HG02981 (cell line): Measurements from ENCODE around the gene PPP2R2D.

ENCODE experiments used
- ATAC-seq: cut with Tn5 transposase; IDR thresholded peaks from one replicate; pipeline ENCODE4 v1.9.1; 2021; ENCODE audit warnings: mild to moderate bottlenecking, moderate library complexity; ENCODE audit not compliant: unreplicated experiment

The PPP2R2D gene

GRCh38 chr10:131926253-131926652, 25.4 kb downstream of the PPP2R2D start:
- no peak for ATAC-seq

DNA sequence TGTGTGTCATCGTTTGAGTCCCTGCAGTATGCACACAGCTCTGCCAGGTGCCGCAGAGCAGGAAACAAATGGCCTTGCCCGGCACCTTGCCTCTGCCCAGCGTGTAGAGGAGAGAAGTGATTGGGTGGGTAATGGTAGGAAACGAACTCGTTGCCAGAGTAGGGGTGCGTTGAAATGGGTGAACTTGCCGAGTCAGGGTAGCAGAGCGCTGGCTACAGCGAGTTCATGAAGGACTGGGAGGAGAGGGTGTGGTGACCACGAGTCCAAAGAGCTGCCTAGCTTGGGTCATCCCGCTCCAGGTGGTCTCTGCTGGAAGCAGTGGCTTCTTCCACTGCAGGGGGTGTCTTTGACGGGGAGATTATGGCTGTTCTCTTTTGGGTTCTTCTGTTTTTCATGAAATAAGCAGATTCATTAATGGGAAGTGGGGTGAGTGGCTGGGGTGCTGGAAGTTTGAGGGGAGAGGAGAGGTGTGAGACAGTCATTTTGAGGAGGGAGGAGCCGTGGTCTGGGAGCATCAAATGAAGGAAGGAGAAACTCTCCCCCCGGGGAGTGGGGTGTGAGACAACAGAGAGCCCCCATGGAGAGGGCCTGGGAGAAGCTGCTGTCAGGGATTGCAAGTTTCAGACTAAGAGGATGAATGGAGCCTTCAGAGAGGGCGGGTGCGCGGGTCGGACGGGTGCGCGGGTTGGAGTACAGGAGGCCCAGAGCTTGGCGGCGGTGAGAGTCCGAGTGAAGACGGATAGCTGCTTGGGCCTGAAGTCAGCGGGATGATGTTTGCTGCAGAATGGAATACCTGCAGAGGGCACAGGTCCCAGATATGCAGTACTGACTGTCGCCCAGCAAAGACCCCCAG, 26.2 kb downstream of the PPP2R2D start:
- ATAC-seq, result no peak

- ATAC-seq, result peak; percentile 76
Observed at GRCh38 chr10:131928248-131929095, 27.7 kb downstream of the PPP2R2D start.

DNA sequence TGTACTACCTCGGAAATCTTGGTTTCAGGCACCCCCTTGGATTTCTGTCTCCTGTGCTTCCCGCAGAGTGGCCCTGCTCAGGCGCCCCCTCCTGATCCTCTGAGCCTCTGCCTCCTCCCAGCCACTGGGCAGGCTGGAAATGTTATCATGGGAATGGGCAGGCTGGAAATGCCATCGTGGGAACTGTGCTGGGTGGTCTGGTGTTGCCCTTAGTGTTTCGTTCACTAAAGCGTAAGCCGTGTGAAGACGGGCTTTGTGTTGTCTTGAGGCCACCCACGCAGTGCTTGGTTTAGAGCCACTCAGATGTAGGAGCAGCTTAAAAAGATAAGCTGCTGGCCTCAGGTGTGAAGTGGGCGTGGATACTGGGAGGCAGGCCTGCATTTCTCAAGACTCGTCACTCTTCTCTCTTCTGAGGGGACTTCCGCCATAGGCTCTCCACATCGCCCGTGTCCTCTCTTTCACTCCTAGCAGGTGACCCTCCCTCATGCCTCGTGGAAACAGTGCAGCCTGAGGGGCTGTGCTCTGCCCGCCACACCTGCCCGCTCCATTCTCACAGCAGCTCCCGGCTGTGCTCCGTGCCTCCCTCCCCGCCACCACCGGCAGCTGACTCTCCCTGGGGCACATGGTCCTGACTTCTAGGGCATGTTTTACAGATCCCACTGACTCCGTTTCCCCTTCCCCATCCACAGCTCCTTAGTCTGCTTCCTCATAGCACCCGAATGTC, 28.5 kb downstream of the PPP2R2D start:
- ATAC-seq, result no peak

- ATAC-seq, result no peak
Observed at GRCh38 chr10:131930150-131930549, 29.3 kb downstream of the PPP2R2D start.

GRCh38 chr10:131930586-131931330, 29.9 kb downstream of the PPP2R2D start:
- no peak for ATAC-seq

DNA sequence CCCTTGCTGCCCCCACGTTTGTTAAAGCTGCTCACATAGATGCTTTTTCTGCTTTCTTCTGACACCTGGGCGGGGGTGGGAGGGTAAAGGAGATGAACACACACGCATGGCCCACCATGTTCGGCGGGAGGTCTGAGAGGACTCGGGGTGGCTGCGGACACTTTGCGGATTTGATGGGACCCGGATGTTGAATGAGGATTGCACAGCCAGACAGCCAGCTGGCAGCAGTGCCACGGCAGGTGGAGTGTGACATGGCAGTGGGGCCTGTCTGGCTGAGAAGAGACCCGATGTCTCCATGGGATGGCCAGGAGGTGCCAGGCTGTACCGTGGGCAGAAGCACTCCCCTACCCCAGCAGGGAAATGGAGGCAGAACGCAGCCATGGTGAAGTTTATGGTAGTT, 31.2 kb downstream of the PPP2R2D start:
- ATAC-seq, result no peak

DNA sequence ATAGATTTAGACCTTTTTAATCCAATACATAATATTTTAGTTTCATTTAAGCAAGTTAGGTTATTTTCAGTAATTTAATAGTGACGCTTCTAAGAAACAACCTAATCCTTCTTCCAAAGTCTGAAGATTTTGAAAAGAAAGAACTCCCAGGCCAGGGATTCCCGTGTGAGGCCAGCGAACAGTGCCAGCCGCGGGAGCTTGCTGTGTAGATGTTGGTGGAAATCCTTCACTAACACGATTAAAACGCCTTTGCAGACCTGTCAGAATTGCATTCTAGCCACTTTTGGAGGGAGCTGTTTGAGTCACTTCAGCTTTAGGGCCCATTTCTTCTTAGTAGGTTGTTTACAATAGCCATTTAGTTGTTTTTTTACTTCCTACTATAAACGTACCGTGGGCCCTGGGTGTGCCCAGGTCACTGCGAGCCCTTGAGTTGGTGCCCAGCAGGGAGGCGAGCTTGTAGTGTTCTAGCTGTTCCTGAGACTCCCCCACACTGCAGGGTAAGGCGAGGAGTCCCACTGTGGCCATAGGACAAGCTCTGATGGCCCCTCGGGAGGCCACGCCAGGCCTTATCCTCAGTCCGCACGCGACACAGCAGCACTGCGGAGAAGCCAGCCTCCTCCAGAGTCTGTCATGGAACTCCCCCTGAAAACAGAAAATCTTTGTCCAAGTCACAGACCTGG, 32.3 kb downstream of the PPP2R2D start:
- ATAC-seq, result no peak

DNA sequence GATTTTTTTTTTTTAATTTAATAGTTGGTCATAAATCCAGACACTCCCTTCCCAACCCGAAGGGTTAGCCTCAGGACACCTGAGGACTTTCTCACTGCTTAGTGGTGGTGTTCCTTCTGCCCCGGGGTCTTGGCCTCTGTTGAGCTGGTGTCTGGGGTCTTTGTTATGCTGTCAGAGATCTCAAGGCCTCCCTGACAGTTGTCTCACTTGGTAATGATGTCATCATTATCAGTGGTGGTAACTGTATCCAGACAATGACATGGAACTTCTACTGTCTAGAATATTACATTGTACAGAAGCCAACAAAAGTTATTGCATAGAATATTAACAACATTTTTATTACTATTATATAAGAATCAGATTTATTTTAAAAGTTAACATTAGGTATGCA, 32.9 kb downstream of the PPP2R2D start:
- no peak for ATAC-seq

DNA sequence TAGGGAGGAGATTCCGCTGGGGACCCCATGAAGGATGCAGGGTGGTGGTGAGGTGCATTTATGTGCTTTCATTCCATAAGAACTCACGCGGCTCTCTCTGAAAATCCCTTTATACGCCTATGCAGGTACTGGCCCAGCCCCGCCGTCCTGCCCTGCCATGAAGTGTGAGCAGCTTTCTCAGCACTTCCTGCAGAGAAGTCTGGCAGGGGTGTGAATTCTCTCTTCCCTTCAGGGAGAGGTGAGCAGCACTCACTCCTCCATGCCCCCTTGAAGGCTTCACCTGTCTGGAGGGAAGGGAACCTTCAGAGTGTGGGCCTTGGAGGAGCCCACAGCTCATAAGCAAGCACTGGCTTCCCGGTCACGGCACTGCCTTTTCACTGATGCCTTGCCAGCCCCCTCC, 34.0 kb downstream of the PPP2R2D start:
- no peak for ATAC-seq

GRCh38 chr10:131935260-131935659, 34.5 kb downstream of the PPP2R2D start:
- ATAC-seq, result no peak

GRCh38 chr10:131936294-131936693, 35.5 kb downstream of the PPP2R2D start:
- ATAC-seq, result no peak

- ATAC-seq, result no peak
Observed at GRCh38 chr10:131936736-131937135, 35.9 kb downstream of the PPP2R2D start.

DNA sequence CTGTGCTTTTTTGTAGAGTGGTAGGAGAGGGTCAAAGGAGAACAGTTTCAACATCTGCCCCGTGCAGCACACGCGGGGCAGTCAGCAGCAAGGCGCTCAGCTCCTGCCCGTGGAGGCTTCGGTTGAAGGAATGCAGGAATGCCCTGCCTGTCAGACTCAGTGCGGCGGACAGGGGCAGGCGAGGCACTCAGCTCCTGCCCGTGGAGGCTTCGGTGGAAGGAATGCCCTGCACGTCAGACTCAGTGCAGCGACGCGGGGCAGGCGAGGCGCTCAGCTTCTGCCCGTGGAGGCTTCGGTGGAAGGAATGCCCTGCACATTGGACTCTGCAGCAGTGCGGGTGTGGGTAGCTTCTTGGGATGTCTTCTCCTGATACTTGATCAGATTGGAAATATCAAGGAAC, 37.0 kb downstream of the PPP2R2D start:
- no peak for ATAC-seq

DNA sequence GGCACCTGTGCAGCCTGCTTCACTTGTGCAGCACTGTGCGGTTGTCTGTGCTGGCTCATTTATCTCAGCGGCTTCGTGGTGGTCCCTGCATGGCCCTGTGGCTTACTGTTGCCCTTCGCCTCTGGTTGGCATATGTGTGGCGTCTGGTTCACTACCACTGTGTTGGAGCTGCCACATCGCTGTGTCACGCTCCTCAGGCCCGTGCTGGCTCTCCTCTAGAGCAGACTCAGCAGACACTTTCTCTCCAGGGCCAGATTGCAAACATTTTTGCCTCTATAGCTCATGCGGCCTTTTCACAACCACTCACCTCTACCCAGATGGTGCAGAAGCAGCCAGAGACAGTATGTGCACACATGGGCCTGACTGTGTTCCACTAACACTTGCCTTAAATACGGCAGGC, 37.9 kb downstream of the PPP2R2D start:
- ATAC-seq, result no peak

DNA sequence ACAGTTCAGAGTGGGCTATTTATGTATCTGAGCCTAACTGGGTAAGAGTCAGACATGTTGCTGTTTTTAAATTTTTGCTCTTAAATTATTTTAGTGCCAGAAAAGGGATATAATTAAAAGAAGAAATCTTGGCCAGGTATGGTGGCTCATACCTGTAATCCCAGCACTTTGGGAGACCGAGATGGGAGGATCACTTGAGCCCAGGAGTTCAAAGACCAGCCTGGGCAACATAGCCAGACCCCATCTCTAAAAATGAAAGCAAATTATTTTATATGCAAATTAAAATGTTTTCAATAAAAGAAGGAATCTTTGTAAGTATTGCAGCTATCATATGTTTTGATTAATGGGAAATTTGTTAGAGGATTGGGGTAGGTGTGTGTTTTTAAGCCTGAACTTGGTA, 41.6 kb downstream of the PPP2R2D start:
- ATAC-seq, result no peak

GRCh38 chr10:131943021-131943814, 42.4 kb downstream of the PPP2R2D start:
- no peak for ATAC-seq

GRCh38 chr10:131944412-131944811, 43.6 kb downstream of the PPP2R2D start:
- ATAC-seq, result no peak

GRCh38 chr10:131944976-131945695, 44.3 kb downstream of the PPP2R2D start:
- no peak for ATAC-seq
